OCI-LY1 (cell line): ENCODE results near the gene ME3.

ENCODE experiments used
- H2AFZ ChIP-seq: fragments of 200-600 bp; sonication (generic), shearing (Covaris generic); 2 replicates; pipeline ENCODE4 v1.6.0; 2014; ENCODE audit warnings: antibody characterized with exemption, mild to moderate bottlenecking, low read length
- H3F3A ChIP-seq: fragments of 200-600 bp; sonication (generic), shearing (Covaris generic); 2 replicates; pipeline ENCODE4 v1.6.0; 2014; ENCODE audit warnings: mild to moderate bottlenecking, antibody characterized with exemption, low read length, moderate library complexity; ENCODE audit not compliant: insufficient read depth
- H3K27ac ChIP-seq: fragments of 200-600 bp; sonication (generic); 2 replicates; pipeline ENCODE4 v1.5.1; 2014; ENCODE audit warnings: low read length, mixed run types, mild to moderate bottlenecking, low read depth; ENCODE audit not compliant: poor library complexity, severe bottlenecking
- H3K27me3 ChIP-seq: fragments of 200-600 bp; sonication (generic); 2 replicates; pipeline ENCODE4 v1.6.0; 2014; ENCODE audit warnings: antibody characterized with exemption, mild to moderate bottlenecking, low read length, moderate library complexity; ENCODE audit not compliant: insufficient read depth
- H3K36me3 ChIP-seq: fragments of 200-600 bp; sonication (generic); 2 replicates; pipeline ENCODE4 v1.6.1; 2014; ENCODE audit warnings: mild to moderate bottlenecking, antibody characterized with exemption, low read length, moderate library complexity, mixed read lengths; ENCODE audit not compliant: insufficient read depth
- H3K4me1 ChIP-seq: fragments of 200-600 bp; sonication (generic); 2 replicates; pipeline ENCODE4 v1.5.1; 2014; ENCODE audit warnings: mild to moderate bottlenecking, low read length, moderate library complexity; ENCODE audit not compliant: insufficient read depth, severe bottlenecking
- H3K4me2 ChIP-seq: fragments of 200-600 bp; sonication (generic), shearing (Covaris generic); 2 replicates; pipeline ENCODE4 v1.6.1; 2014; ENCODE audit warnings: low read length
- H3K4me3 ChIP-seq: fragments of 200-600 bp; sonication (generic); 2 replicates; pipeline ENCODE4 v1.5.1; 2014; ENCODE audit warnings: low read length, low read depth, mild to moderate bottlenecking, mixed read lengths; ENCODE audit not compliant: poor library complexity, severe bottlenecking
- H3K79me2 ChIP-seq: fragments of 200-600 bp; shearing (Covaris generic); 2 replicates; pipeline ENCODE4 v1.6.1; 2016; ENCODE audit warnings: mixed run types, low read length, mixed read lengths; ENCODE audit not compliant: insufficient read depth
- H3K9ac ChIP-seq: fragments of 200-600 bp; sonication (generic), shearing (Covaris generic); 2 replicates; pipeline ENCODE4 v1.6.1; 2014; ENCODE audit warnings: mild to moderate bottlenecking, low read length, mixed read lengths
- H3K9me2 ChIP-seq: fragments of 200-600 bp; sonication (generic), shearing (Covaris generic); 2 replicates; pipeline ENCODE4 v1.6.1; 2014; ENCODE audit warnings: low read depth, mild to moderate bottlenecking, low read length, mixed read lengths
- H3K9me3 ChIP-seq: fragments of 200-600 bp; shearing (Covaris generic); 2 replicates; pipeline ENCODE4 v1.6.1; 2014; ENCODE audit warnings: low read length, mixed read lengths
- H4K20me1 ChIP-seq: fragments of 200-600 bp; sonication (generic), shearing (Covaris generic); 2 replicates; pipeline ENCODE4 v1.6.0; 2016; ENCODE audit warnings: mild to moderate bottlenecking, low read length; ENCODE audit not compliant: insufficient read depth
- CTCF ChIP-seq: fragments of 200-600 bp; sonication (generic), shearing (Covaris generic); IDR thresholded peaks from 2 replicates; pipeline ENCODE4 v1.5.1; 2017; ENCODE audit warnings: mild to moderate bottlenecking, antibody characterized with exemption, low read length, moderate library complexity, mixed read lengths
- EZH2 ChIP-seq: fragments of 200-600 bp; sonication (generic), shearing (Covaris generic); IDR thresholded peaks from 2 replicates; pipeline ENCODE4 v1.8.0; 2017; ENCODE audit warnings: borderline replicate concordance, mixed run types, mild to moderate bottlenecking, antibody characterized with exemption, low read length, moderate library complexity, mixed read lengths

ME3 gene

GRCh38 chr11:86676533-86677154 lies 4.2 kb upstream of the ME3 start:
- no peak overlapping the region for H3K9ac ChIP-seq
- H3F3A ChIP-seq, result no peaks in the 10 kb centered on the region
- no peak overlapping the region for H2AFZ ChIP-seq
- no peaks in the 10 kb centered on the region for H3K36me3 ChIP-seq
- no peaks in the 10 kb centered on the region for H3K79me2 ChIP-seq
- H3K4me1 ChIP-seq, result no peaks in the 10 kb centered on the region
- H3K4me3 ChIP-seq, result no peak overlapping the region
- H3K27me3 ChIP-seq, result no peaks in the 10 kb centered on the region
- peak; percentile 51 for TF ChIP-seq CTCF
- no peak for TF ChIP-seq EZH2
- no peak overlapping the region for H3K4me2 ChIP-seq
- no peaks in the 10 kb centered on the region for H3K9me3 ChIP-seq
- H3K9me2 ChIP-seq, result no peaks in the 10 kb centered on the region
- H4K20me1 ChIP-seq, result no peaks in the 10 kb centered on the region
- no peak overlapping the region for H3K27ac ChIP-seq

- Histone ChIP-seq H3F3A (no peaks in the 10 kb centered on the region), H3K27me3 (no peaks in the 10 kb centered on the region), H3K9ac (no peak overlapping the region), H4K20me1 (no peaks in the 10 kb centered on the region), H3K9me2 (no peaks in the 10 kb centered on the region), H3K27ac (no peak overlapping the region), H2AFZ (no peak overlapping the region), H3K36me3 (no peaks in the 10 kb centered on the region), H3K9me3 (no peaks in the 10 kb centered on the region), H3K4me3 (no peak overlapping the region), H3K4me2 (no peak overlapping the region), H3K79me2 (no peaks in the 10 kb centered on the region), H3K4me1 (no peaks in the 10 kb centered on the region)
- TF ChIP-seq EZH2 (no peak), CTCF (no peak)
Measured at GRCh38 chr11:86676010-86676409, 3.6 kb upstream of the ME3 start.

GRCh38 chr11:86675017-86675416 lies 2.6 kb upstream of the ME3 start:
- TF ChIP-seq CTCF, result no peak
- TF ChIP-seq EZH2, result no peak
- no peaks in the 10 kb centered on the region for H3K36me3 ChIP-seq

More at GRCh38 chr11:86675017-86675416, 2.6 kb upstream of the ME3 start:
- Histone ChIP-seq H3K9ac (no peak overlapping the region), H3K4me3 (no peak overlapping the region), H3K4me1 (no peaks in the 10 kb centered on the region), H3K9me2 (no peaks in the 10 kb centered on the region), H3K4me2 (no peak overlapping the region), H3K9me3 (no peaks in the 10 kb centered on the region), H3K27ac (no peak overlapping the region), H3K27me3 (no peaks in the 10 kb centered on the region), H3K79me2 (no peaks in the 10 kb centered on the region), H2AFZ (no peak overlapping the region), H4K20me1 (no peaks in the 10 kb centered on the region), H3F3A (no peaks in the 10 kb centered on the region)
